ENCODE data around the gene NDUFS6. TPM values are rescaled to one million over a fixed set of nuclear protein-coding genes. Genes with fewer than 3 reads are reported as not detected.

NDUFS6 gene
- total and polyA plus RNA-seq, 2 of the 4 experiments (the other 2 are of a cell fraction), result 10.4 to 69.0 TPM

- H3K27me3 ChIP-seq (ENCODE audit: control insufficient read depth, insufficient read depth, low read length), result no peaks in the 10 kb centered on the region
- dilution Hi-C loops (cut with HindIII; ENCODE audit: low sequenced_read_pairs, unreplicated experiment), result no loop called here
- H2BK20ac ChIP-seq (ENCODE audit: low read depth, low read length), result no peak overlapping the region
- H3K56ac ChIP-seq (ENCODE audit: extremely low read depth, insufficient read depth, low read length), result no peak overlapping the region
- no peak overlapping the region for H2BK15ac ChIP-seq (ENCODE audit: low read depth, low read length)
- no peak overlapping the region for H2BK120ac ChIP-seq (ENCODE audit: low read depth, low read length)
- H2AK9ac ChIP-seq (replicated peaks; ENCODE audit: low read depth, low read length, poor library complexity), result no peak overlapping the region
- no peak overlapping the region for H3K4me3 ChIP-seq (ENCODE audit: insufficient read depth, low read depth, low read length)
- no peak overlapping the region for H3K27ac ChIP-seq (ENCODE audit: insufficient read depth, low read length)
- no peak overlapping the region for H3K9ac ChIP-seq (ENCODE audit: low read depth, low read length)
- no peak overlapping the region for H2AK5ac ChIP-seq (ENCODE audit: low read depth, low read length)
- TF ChIP-seq MAFK (IDR thresholded peaks at IDR 0.05; ENCODE audit: low read depth, low read length), result peak; percentile 69
- no peak for TF ChIP-seq CEBPB (IDR thresholded peaks at IDR 0.05; ENCODE audit: low read depth, low read length)
- DNase-seq, result no peak
- no peak overlapping the region for H4K8ac ChIP-seq (ENCODE audit: low read depth in 2 of 2, low read length in 2 of 2)
- no peak for ATAC-seq (ENCODE audit: low read depth)
- no peak overlapping the region for H3K14ac ChIP-seq (replicated peaks; ENCODE audit: low read depth, low read length)
- H3K9me1 ChIP-seq (ENCODE audit: insufficient read depth, low read length), result peaks cover 2% of the 10 kb centered on the region; the same call in 1 of the 2 replicates
- no peak overlapping the region for H3K18ac ChIP-seq (ENCODE audit: low read depth, low read length)
- no peak overlapping the region for H2AFZ ChIP-seq (replicated peaks; ENCODE audit: low read length, poor library complexity)
- POLR2A ChIA-PET (ENCODE audit: unreplicated experiment), result no interaction called here
- H4K91ac ChIP-seq (ENCODE audit: insufficient read depth, low read depth, low read length), result no peak overlapping the region
- no peak overlapping the region for H3K23ac ChIP-seq (ENCODE audit: low read depth, low read length)
- H3K36me3 ChIP-seq (ENCODE audit: control insufficient read depth, insufficient read depth, low read length), result peaks cover 46% of the 10 kb centered on the region
- H4K5ac ChIP-seq (ENCODE audit: low read depth, low read length), result no peak overlapping the region
- H3K4me1 ChIP-seq (ENCODE audit: control insufficient read depth, insufficient read depth, low read length), result no peaks in the 10 kb centered on the region
- in situ Hi-C loops (cut with MboI; ENCODE audit: low sequenced_read_pairs), result no loop called here
- CTCF ChIA-PET, result interaction anchor here (0.6 kb wide), 1 partner anchor 20 kb away, joined by 3 read pairs; no protein-coding TSS in a partner anchor
- no peak overlapping the region for H2BK5ac ChIP-seq (ENCODE audit: low read depth, low read length, poor library complexity, severe bottlenecking)
- BruUV-seq (replicated peaks), result no TSS peak
- no peaks in the 10 kb centered on the region for H4K20me1 ChIP-seq (ENCODE audit: insufficient read depth, low read length)
- peaks cover 0 to 9% of the 10 kb centered on the region in 2 experiments; a peak in 2 of 4 replicates for H3K79me1 ChIP-seq (ENCODE audit: low read depth in 1 of 2, low read length in 2 of 2)
- WGBS, 2 experiments (ENCODE audit: extremely low coverage in 2 of 2, insufficient read length in 1 of 2), result 65% methylated on average over 2 of the region's 12 CpGs; no CpG with 5 or more reads in 1 of the 2 experiments
- H3K9me3 ChIP-seq (ENCODE audit: control insufficient read depth, insufficient read depth, low read length), result no peaks in the 10 kb centered on the region
- H3K4ac ChIP-seq (ENCODE audit: low read depth, low read length), result no peak overlapping the region
- intact Hi-C loops (cut with micrococcal nuclease), result no loop called here
- no peak overlapping the region for H3K4me2 ChIP-seq (ENCODE audit: low read depth, low read length)
Observed at GRCh38 chr5:1820381-1820780, 19.2 kb downstream of the NDUFS6 start.

Data from IMR-90 (cell line).